ENCODE measurements around the gene POMGNT2. TPM values are rescaled to one million over a fixed set of nuclear protein-coding genes. Genes with fewer than 3 reads are reported as not detected.

Gene POMGNT2
- polyA plus RNA-seq, 4 donors = 1.3 to 10.6 (median 4.7) TPM

DNA sequence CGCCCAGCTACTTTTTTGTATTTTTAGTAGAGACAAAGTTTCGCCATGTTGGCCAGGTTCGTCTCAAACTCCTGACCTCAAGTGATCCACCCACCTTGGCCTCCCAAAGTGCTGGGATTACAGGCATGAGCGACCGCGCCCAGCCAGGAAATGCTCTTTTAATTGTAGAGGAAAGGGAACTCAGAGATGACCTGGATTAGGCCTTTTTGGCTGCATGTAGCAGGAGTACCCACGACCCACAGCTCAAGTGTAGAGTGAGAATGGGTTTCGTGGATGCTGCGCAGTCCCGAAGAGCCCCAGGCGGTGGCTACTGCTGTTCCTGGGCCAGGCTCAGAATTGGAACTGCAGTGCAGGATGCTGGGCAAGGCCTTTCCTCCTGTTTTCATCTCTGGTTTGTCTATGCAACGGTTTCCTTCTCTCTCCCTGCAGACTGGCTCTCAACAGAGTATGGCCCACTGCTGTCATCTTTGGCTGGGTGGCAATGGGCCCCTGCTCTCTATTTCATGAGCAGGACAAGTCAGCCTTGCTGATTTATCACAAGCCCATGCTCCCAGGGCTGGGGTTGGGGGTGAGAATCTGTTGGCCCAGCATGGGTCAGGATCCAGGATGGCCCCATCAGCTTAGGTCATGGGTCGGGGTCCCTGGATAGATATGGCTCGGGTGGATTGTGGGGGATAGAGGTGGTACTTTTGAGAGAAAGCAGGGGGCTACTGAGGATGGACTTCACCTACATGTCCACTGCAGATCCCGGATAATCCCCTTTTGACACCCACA, 75.5 kb downstream of the POMGNT2 start:
- WGBS, 3 donors = 88 to 90% (median 88%) methylated on average over 15 of the region's 15 CpGs
- Histone ChIP-seq H3K9me3 (ENCODE audit: control insufficient read depth in 2 of 2, insufficient read depth in 1 of 2, low read depth in 1 of 2, low read length in 1 of 2) (peaks cover 0 to 3% of the 10 kb centered on the region in 2 donors), H3K36me3 (ENCODE audit: control insufficient read depth in 3 of 3, insufficient read depth in 2 of 3, low read depth in 1 of 3, low read length in 3 of 3) (peaks cover 0 to 15% (median 0%) of the 10 kb centered on the region in 3 donors)

More for the DNA sequence above, 75.5 kb downstream of the POMGNT2 start:
- no peaks in the 10 kb centered on the region for H3K27me3 ChIP-seq (ENCODE audit: control insufficient read depth in 3 of 3, insufficient read depth in 3 of 3, low read length in 3 of 3)
- FAIRE-seq (no peak), DNase-seq (no peak)
- no peak overlapping the region for H3K27ac ChIP-seq (ENCODE audit: low read depth in 1 of 3, low read length in 2 of 3)
- H3K4me1 ChIP-seq (ENCODE audit: control insufficient read depth in 3 of 3, insufficient read depth in 2 of 3, low read depth in 1 of 3, low read length in 2 of 3) = peaks cover 0 to 16% (median 2%) of the 10 kb centered on the region in 3 donors
- H3K4me3 ChIP-seq (ENCODE audit: low read depth in 1 of 3, low read length in 3 of 3) = no peak overlapping the region

Other genes with a start within 250 kb of the POMGNT2 start
- gene CYP8B1, start 230.2 kb downstream of the POMGNT2 start, polyA plus RNA-seq = under 1 TPM in 2 of 4 donors, not detected in 2; 0.01 to 0.25 TPM
- 10 to 100 TPM in 1 of 4 donors, 1 to 10 TPM in 1, under 1 TPM in 2; 0.54 to 20.4 (median 1.1) TPM for gene ZNF662, start 199.9 kb downstream of the POMGNT2 start, polyA plus RNA-seq
- gene GASK1A, start 126.8 kb downstream of the POMGNT2 start, polyA plus RNA-seq = 1 to 10 TPM in 2 of 4 donors, under 1 TPM in 2; 0.27 to 3.3 (median 1.4) TPM
- gene SNRK, start 180.5 kb upstream of the POMGNT2 start, polyA plus RNA-seq = 10 to 100 TPM; 14.9 to 27.5 (median 17.3) TPM